Liver (tissue), 3 donors: Measurements from ENCODE around the gene PADI6.

Experiments used
- ATF3 ChIP-seq: IDR thresholded peaks from 2 replicates; pipeline ENCODE4 v1.6.1; 2016; ENCODE audit warnings: antibody characterized with exemption
- CTCF ChIP-seq: fragments of 150-350 bp; IDR thresholded peaks from 2 replicates; pipeline ENCODE4 v1.5.1; 2017; ENCODE audit warnings: improper control_type of control experiment, low read depth, low read length; ENCODE audit not compliant: missing input control
- EGR1 ChIP-seq, 2 donors: IDR thresholded peaks; 2 replicates each; pipeline ENCODE4 v1.6.1; 2016 to 2018; ENCODE audit warnings: antibody characterized with exemption in 2 of 2, low read depth in 2 of 2
- GABPA ChIP-seq, 2 donors: IDR thresholded peaks in 1 of 2; conservative IDR thresholded peaks in 1 of 2; 2 replicates each; pipeline ENCODE4 v1.6.1; 2016; ENCODE audit warnings: antibody characterized with exemption in 2 of 2, mild to moderate bottlenecking in 1 of 2, moderate library complexity in 1 of 2
- JUND ChIP-seq, 2 donors: IDR thresholded peaks; 2 replicates each; pipeline ENCODE4 v1.6.1; 2016; ENCODE audit warnings: antibody characterized with exemption in 2 of 2
- MAX ChIP-seq: IDR thresholded peaks from 2 replicates; pipeline ENCODE4 v1.6.1; 2016; ENCODE audit warnings: antibody characterized with exemption
- REST ChIP-seq: IDR thresholded peaks from 2 replicates; pipeline ENCODE4 v1.6.1; 2016; ENCODE audit warnings: antibody characterized with exemption, mild to moderate bottlenecking
- SP1 ChIP-seq: IDR thresholded peaks from 2 replicates; pipeline ENCODE4 v1.6.1; 2018; ENCODE audit warnings: antibody characterized with exemption, mild to moderate bottlenecking
- YY1 ChIP-seq: IDR thresholded peaks from 2 replicates; pipeline ENCODE4 v1.6.1; 2016; ENCODE audit warnings: antibody characterized with exemption, mild to moderate bottlenecking
- ZBTB33 ChIP-seq: IDR thresholded peaks from 2 replicates; pipeline ENCODE4 v1.6.1; 2016; ENCODE audit warnings: antibody characterized with exemption
- donor health status: healthy.
- donor health status: healthy.

- no peak for TF ChIP-seq CTCF
- no peak for TF ChIP-seq GABPA (IDR thresholded peaks at IDR 0.05 in 1 of 2, conservative IDR thresholded peaks at IDR 0.05 in 1 of 2)
- no peak for TF ChIP-seq ATF3
- TF ChIP-seq REST: no peak
- no peak for TF ChIP-seq YY1
- TF ChIP-seq SP1: no peak
- TF ChIP-seq EGR1 (IDR thresholded peaks at IDR 0.05; ENCODE audit: low read depth in 2 of 2): no peak
- TF ChIP-seq MAX: no peak
- TF ChIP-seq JUND (IDR thresholded peaks at IDR 0.05): no peak
- no peak for TF ChIP-seq ZBTB33
Observed at GRCh38 chr1:17361687-17362086, 10.3 kb upstream of the PADI6 start.
